CD4-positive, CD25-positive, alpha-beta regulatory T cell (primary cell): ENCODE measurements around the gene PRKAG2. TPM values are rescaled to one million over a fixed set of nuclear protein-coding genes. Genes with fewer than 3 reads are reported as not detected.

Experiments used
- ATAC-seq, 2 donors: fragments of 150-1000 bp; cut with Tn5 transposase; one replicate each; pipeline ENCODE4 v1.10.0; 2021; ENCODE audit warnings: low read depth in 2 of 2, moderate number of reproducible peaks in 2 of 2, moderate library complexity in 1 of 2
- DNase-seq, 3 donors: peaks; one replicate each; pipeline versions ENCODE4 v3.0.0 to v3.0.0-alpha.2; 2012 to 2022; ENCODE audit warnings: mixed read lengths in 1 of 3
- H3K27ac ChIP-seq: one replicate; pipeline ENCODE4 v1.7.0; 2013; ENCODE audit warnings: mild to moderate bottlenecking, low read length; ENCODE audit not compliant: insufficient read depth, poor library complexity, severe bottlenecking
- H3K27me3 ChIP-seq: one replicate; pipeline ENCODE4 v1.7.0; 2013; ENCODE audit warnings: low read length; ENCODE audit not compliant: control insufficient read depth, insufficient read depth
- H3K36me3 ChIP-seq: one replicate; pipeline ENCODE4 v1.7.0; 2013; ENCODE audit warnings: mild to moderate bottlenecking, low read length, moderate library complexity; ENCODE audit not compliant: control insufficient read depth, insufficient read depth
- H3K4me1 ChIP-seq: 2 replicates; pipeline ENCODE4 v1.7.0; 2013; ENCODE audit warnings: mild to moderate bottlenecking, low read length; ENCODE audit not compliant: insufficient read depth, control insufficient read depth, poor library complexity, severe bottlenecking
- H3K4me3 ChIP-seq: one replicate; pipeline ENCODE4 v1.7.0; 2013; ENCODE audit warnings: low read depth, mild to moderate bottlenecking, low read length, moderate library complexity
- H3K9me3 ChIP-seq, 2 experiments: 1 replicate in 1 of 2; 2 replicates in 1 of 2; pipeline ENCODE4 v1.7.0; 2013; ENCODE audit warnings: low read length in 2 of 2, mild to moderate bottlenecking in 1 of 2, moderate library complexity in 1 of 2; ENCODE audit not compliant: control insufficient read depth in 2 of 2
- H3K27ac Mint-ChIP-seq, 3 donors: one replicate each; pipeline ENCODE4 v1.8.0; 2020 to 2022; ENCODE audit warnings: mild to moderate bottlenecking in 3 of 3, mixed read lengths in 3 of 3, moderate library complexity in 2 of 3
- H3K27me3 Mint-ChIP-seq: one replicate; pipeline ENCODE4 v1.8.0; 2022; ENCODE audit warnings: mild to moderate bottlenecking, mixed read lengths
- H3K36me3 Mint-ChIP-seq: one replicate; pipeline ENCODE4 v1.8.0; 2020; ENCODE audit warnings: mixed read lengths
- H3K4me1 Mint-ChIP-seq, 4 donors: one replicate each; pipeline ENCODE4 v1.8.0; 2020 to 2022; ENCODE audit warnings: mixed read lengths in 4 of 4, mild to moderate bottlenecking in 1 of 4
- H3K4me3 Mint-ChIP-seq, 4 donors: one replicate each; pipeline ENCODE4 v1.8.0; 2020 to 2022; ENCODE audit warnings: mild to moderate bottlenecking in 4 of 4, mixed read lengths in 4 of 4, moderate library complexity in 3 of 4
- H3K9me3 Mint-ChIP-seq, 7 donors: one replicate each; pipeline ENCODE4 v1.8.0; 2020 to 2022; ENCODE audit warnings: mixed read lengths in 7 of 7, mild to moderate bottlenecking in 3 of 7, moderate library complexity in 2 of 7
- polyA plus RNA-seq, 4 donors: library from polyadenylated mRNA; unstranded; fragments of 300-500 nt; fragmentation: Illumina TruSeq; gene quantifications; one replicate each; pipeline ENCODE4 v1.2.3, GENCODE V29; 2021
- total RNA-seq: library from RNA; stranded (reverse); gene quantifications from one replicate; pipeline ENCODE4 v1.2.3, GENCODE V29; 2022

Gene PRKAG2
- total and polyA plus RNA-seq, 5 donors from 2014 or later, result 19.9 to 43.0 (median 26.1) TPM

DNA sequence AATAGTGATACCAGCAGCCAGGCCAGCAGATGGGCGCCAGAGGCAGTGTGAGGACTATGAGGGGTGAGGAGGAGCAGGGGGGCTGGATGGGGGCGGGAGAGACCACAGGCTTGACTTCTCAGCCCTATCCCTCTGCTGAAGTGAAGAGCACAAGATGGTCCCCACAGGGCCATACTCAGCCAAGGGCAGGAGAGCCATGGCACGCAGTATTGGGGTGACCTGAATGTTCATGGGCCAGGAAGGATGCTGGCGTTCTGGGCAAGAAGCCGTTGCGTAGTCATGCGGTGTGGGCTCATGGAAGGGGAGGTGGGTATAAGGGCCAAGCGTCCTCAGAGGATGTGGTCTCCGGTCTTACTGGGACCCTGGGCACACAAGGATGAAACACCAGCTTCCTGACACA lies 146.3 kb downstream of the PRKAG2 start:
- Mint-ChIP-seq H3K9me3 (peaks cover 0 to 2% (median 0%) of the 10 kb centered on the region in 7 donors), H3K4me1 (peaks cover 0 to 25% (median 5%) of the 10 kb centered on the region in 4 donors), H3K27ac (peak overlapping the region in 1 of 3 donors; percentile 63), H3K36me3 (peaks cover 9% of the 10 kb centered on the region), H3K27me3 (no peaks in the 10 kb centered on the region), H3K4me3 (no peak overlapping the region)
- no peak overlapping the region for H3K27ac ChIP-seq
- DNase-seq (no peak), ATAC-seq (no peak)
- H3K27me3 ChIP-seq, result no peaks in the 10 kb centered on the region
- H3K4me3 ChIP-seq, result no peak overlapping the region
- no peaks in the 10 kb centered on the region for H3K9me3 ChIP-seq
- H3K4me1 ChIP-seq, result no peaks in the 10 kb centered on the region
- no peaks in the 10 kb centered on the region for H3K36me3 ChIP-seq

DNA sequence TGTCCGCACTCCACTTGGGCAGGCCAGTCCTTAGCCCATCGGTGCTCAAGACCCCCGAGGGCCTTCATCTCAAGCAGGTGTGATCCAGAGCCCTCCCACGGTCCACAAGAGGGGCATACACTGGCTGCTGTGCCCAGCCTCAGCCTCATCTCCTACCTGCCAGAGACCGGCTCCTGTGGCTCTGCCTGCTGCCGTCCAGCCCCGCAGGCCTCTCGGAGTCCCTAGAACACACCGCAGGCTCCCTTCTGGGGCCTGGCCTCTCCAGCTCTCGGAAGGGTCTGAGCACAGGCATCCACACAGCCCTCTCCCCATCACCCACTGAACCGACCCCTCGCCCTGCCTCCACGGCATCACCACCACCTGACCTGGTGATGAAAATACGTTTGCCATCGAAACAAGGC lies 147.4 kb downstream of the PRKAG2 start:
- Mint-ChIP-seq H3K9me3 (peaks cover 0 to 2% (median 0%) of the 10 kb centered on the region in 7 donors), H3K36me3 (peaks cover 9% of the 10 kb centered on the region), H3K27ac (no peak overlapping the region), H3K4me1 (peaks cover 0 to 20% (median 7%) of the 10 kb centered on the region in 4 donors), H3K27me3 (no peaks in the 10 kb centered on the region), H3K4me3 (no peak overlapping the region)
- Histone ChIP-seq H3K4me3 (no peak overlapping the region), H3K4me1 (no peaks in the 10 kb centered on the region), H3K27me3 (no peaks in the 10 kb centered on the region), H3K36me3 (no peaks in the 10 kb centered on the region), H3K9me3 (no peaks in the 10 kb centered on the region), H3K27ac (no peak overlapping the region)
- ATAC-seq (no peak), DNase-seq (no peak)

DNA sequence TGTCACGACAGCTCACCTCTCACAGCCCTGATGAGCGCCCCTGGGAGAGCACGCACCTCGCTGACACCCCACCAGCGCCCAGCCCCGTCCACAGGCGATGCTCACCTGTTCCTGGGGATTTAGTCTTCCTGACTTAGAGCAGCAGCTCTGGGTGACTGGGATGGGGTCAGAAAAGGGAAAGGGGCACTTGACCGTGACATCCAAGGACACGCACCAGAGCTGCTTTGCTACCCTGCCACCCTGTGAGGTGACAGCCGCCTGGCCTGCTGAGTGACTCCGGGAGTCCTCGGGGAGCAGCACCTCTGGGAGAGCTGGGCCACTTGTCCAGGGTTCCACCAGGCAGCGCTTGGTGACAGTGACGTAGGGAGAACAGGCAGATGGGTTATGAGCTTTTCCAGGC lies 148.2 kb downstream of the PRKAG2 start:
- Histone ChIP-seq H3K4me3 (no peak overlapping the region), H3K36me3 (no peaks in the 10 kb centered on the region), H3K27ac (no peak overlapping the region), H3K27me3 (no peaks in the 10 kb centered on the region), H3K4me1 (no peaks in the 10 kb centered on the region), H3K9me3 (no peaks in the 10 kb centered on the region)
- peak overlapping the region in 1 of 4 donors; percentile 16 for H3K4me3 Mint-ChIP-seq
- no peaks in the 10 kb centered on the region for H3K27me3 Mint-ChIP-seq
- no peak for DNase-seq
- no peak for ATAC-seq
- H3K36me3 Mint-ChIP-seq, result peaks cover 9% of the 10 kb centered on the region
- no peak overlapping the region for H3K27ac Mint-ChIP-seq
- peaks cover 0 to 17% (median 7%) of the 10 kb centered on the region in 4 donors for H3K4me1 Mint-ChIP-seq
- H3K9me3 Mint-ChIP-seq, result peaks cover 0 to 2% (median 0%) of the 10 kb centered on the region in 7 donors

DNA sequence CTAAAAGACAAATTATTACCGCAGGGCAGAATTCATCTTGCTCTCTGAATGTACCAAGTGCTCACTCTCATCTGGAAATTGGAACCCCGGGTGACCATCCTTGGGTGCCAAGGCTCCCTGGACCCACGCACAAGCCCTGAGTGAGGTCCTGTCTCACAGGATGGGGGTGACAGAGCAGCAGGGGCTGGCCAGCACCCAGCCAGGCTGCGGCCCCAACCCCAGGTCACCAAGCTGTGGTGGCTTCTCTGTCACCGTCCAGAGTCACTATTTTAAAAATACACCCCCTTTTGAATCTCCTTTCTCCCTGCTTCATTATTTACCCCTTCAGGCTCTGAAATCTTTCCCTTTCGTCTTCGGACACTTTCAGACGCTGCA lies 148.6 kb downstream of the PRKAG2 start:
- Histone ChIP-seq H3K4me1 (no peaks in the 10 kb centered on the region), H3K4me3 (no peak overlapping the region), H3K9me3 (no peaks in the 10 kb centered on the region), H3K36me3 (no peaks in the 10 kb centered on the region), H3K27ac (no peak overlapping the region), H3K27me3 (no peaks in the 10 kb centered on the region)
- Mint-ChIP-seq H3K36me3 (peaks cover 9% of the 10 kb centered on the region), H3K4me3 (peak overlapping the region in 1 of 4 donors; percentile 16), H3K9me3 (peaks cover 0 to 2% (median 0%) of the 10 kb centered on the region in 7 donors), H3K4me1 (peaks cover 0 to 17% (median 7%) of the 10 kb centered on the region in 4 donors), H3K27me3 (no peaks in the 10 kb centered on the region), H3K27ac (no peak overlapping the region)
- DNase-seq, result no peak
- no peak for ATAC-seq

DNA sequence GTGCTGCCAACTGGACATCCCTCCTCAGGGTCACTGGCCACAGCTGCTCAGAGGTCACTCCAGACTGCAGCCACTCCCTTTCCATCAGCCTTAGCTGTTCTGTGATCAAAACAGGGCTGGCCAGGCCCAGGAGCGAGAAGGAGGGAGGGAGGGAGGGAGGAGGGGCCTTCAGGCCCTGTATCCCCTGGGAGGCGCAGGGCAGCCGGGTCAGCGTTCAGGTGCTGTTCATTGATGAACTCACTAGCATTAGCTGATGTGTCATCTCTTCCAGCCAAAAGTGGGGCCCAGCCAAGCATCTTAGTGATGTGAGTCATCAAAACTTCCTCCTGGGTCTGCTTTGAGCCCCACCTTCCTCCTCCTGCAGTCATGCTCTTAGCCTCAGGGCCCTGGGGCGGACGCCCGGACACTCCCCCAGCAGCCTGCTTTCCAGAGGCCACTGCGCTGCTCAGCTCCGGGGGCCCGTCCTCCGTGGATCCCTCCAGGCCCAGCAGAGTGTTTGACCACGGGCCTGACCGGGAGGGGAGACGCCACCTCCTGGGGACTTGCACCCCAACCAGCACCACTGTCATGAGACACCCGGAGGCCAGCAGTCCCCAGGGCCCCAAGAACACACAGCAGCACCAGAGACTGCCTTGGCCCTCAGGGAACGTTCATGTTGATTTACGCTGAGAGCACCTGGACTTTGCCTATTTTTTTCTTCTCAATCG lies 149.2 kb downstream of the PRKAG2 start:
- Histone ChIP-seq H3K4me1 (no peaks in the 10 kb centered on the region), H3K27me3 (no peaks in the 10 kb centered on the region), H3K27ac (no peak overlapping the region), H3K36me3 (no peaks in the 10 kb centered on the region), H3K9me3 (no peaks in the 10 kb centered on the region), H3K4me3 (no peak overlapping the region)
- Mint-ChIP-seq H3K4me1 (peaks cover 0 to 17% (median 7%) of the 10 kb centered on the region in 4 donors), H3K27me3 (no peaks in the 10 kb centered on the region), H3K4me3 (no peak overlapping the region), H3K9me3 (peaks cover 0 to 2% (median 0%) of the 10 kb centered on the region in 7 donors), H3K27ac (no peak overlapping the region), H3K36me3 (peaks cover 9% of the 10 kb centered on the region)
- DNase-seq (peak in 1 of 3 donors; percentile 65), ATAC-seq (peak; percentile 80 to 81)

DNA sequence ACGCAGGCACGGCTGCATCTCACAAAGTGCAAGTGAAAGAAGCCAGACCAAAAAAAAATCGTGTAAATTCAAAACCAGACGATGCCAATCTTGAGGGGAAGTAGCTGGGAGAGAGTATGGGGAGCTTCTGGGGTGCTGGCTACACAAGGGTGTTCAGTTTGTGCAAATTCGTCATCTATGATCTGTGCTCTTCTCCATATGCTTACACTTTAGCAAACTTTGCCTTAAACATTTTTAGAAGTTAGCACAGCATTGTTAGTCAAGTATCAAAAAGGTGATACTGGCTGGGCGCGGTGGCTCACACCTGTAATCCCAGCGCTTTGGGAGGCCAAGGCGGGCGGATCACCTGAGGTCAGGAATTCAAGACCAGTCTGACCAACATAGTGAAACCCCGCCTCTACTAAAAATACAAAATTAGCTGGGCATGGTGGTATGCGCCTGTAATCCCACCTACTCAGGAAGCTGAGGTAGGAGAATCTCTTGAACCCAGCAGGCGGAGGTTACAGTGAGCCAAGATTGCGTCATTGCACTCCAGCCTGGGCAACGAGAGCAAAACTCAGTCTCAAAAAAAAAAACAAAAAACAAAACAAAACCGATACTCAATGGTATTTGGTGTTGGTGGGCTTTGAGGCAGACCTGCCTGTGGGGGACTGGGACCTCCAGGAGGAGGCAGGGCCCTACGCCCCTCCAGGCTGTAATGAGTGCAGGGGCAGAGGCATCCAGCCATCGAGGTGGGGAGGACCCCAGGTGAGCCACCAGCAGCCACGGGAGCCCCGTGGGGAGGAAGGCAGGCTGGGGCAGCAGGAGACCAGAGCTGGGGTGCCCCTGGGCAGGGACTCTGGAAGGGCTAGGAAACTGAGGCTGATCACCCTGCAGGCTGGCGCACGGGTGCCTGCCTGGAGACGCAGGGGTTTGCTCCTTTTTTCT lies 150.0 kb downstream of the PRKAG2 start:
- H3K4me3 Mint-ChIP-seq, result no peak overlapping the region
- H3K27ac ChIP-seq, result no peak overlapping the region
- H3K27ac Mint-ChIP-seq, result peak overlapping the region in 2 of 3 donors; percentile 51 to 79
- DNase-seq (no peak), ATAC-seq (no peak)
- H3K4me1 Mint-ChIP-seq, result peaks cover 0 to 17% (median 8%) of the 10 kb centered on the region in 4 donors
- no peaks in the 10 kb centered on the region for H3K36me3 ChIP-seq
- H3K27me3 Mint-ChIP-seq, result no peaks in the 10 kb centered on the region
- no peaks in the 10 kb centered on the region for H3K4me1 ChIP-seq
- H3K4me3 ChIP-seq, result no peak overlapping the region
- H3K9me3 ChIP-seq, result no peaks in the 10 kb centered on the region
- H3K9me3 Mint-ChIP-seq, result peaks cover 0 to 2% (median 0%) of the 10 kb centered on the region in 7 donors
- H3K27me3 ChIP-seq, result no peaks in the 10 kb centered on the region
- H3K36me3 Mint-ChIP-seq, result peaks cover 9% of the 10 kb centered on the region

DNA sequence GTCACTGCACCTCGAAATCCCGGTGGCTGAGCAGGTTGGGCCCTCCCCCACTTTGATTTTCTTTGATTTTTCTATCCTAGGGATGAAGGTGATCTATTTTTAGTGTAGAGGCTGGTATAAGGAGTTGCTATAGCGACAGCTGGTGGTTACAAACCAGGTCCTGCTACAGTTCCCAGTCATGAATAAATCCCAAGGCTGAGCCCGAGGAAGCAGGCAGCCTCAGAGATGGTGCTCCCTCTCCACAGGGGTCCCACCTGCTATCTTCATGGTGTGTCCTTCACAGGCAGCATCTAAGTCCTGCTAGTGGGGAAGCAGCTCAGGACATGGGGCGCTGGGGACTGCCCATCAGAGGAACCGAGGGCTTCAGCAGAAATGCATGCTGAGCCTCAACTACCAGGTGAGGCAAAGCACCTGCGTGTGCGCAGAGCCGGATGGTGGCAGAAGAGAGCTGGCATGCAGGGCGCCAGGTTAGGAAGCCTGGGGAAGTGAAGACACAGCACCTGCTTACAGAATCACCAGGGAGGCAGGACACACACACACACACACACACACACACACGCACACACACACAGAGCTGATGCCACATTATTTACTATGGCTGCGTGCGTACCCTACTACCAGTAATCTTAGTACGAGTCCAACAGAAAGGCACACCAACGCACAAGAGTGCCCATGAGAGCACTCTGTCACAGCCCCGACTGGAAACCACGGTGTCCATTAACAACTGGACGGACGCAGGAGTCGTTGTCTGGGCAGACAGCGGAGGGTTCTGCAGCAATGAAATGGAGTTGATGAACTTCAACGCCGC lies 150.9 kb downstream of the PRKAG2 start:
- Histone ChIP-seq H3K36me3 (no peaks in the 10 kb centered on the region), H3K9me3 (no peaks in the 10 kb centered on the region), H3K27ac (no peak overlapping the region), H3K4me1 (no peaks in the 10 kb centered on the region), H3K27me3 (no peaks in the 10 kb centered on the region), H3K4me3 (no peak overlapping the region)
- Mint-ChIP-seq H3K4me1 (peaks cover 0 to 17% (median 11%) of the 10 kb centered on the region in 4 donors), H3K36me3 (peaks cover 9% of the 10 kb centered on the region), H3K27me3 (no peaks in the 10 kb centered on the region), H3K27ac (peak overlapping the region in 1 of 3 donors; percentile 51), H3K4me3 (no peak overlapping the region), H3K9me3 (peaks cover 0 to 2% (median 0%) of the 10 kb centered on the region in 7 donors)
- ATAC-seq, result no peak
- DNase-seq, result no peak
